Liver (tissue), 9 donors: Measurements from ENCODE around the gene CDH22. TPM values are rescaled to one million over a fixed set of nuclear protein-coding genes. Genes with fewer than 3 reads are reported as not detected.

Experiments
- DNase-seq: peaks from one replicate; pipeline ENCODE4 v3.0.0-alpha.2; 2017; ENCODE audit warnings: low spot score
- H3K27ac ChIP-seq, 2 donors: one replicate each; pipeline ENCODE4 v1.7.0; 2013; ENCODE audit warnings: inconsistent platforms in 2 of 2, low read length in 2 of 2, control low read depth in 1 of 2, low read depth in 1 of 2, mild to moderate bottlenecking in 1 of 2
- H3K27me3 ChIP-seq, 4 donors: one replicate each; pipeline versions ENCODE4 v1.6.1 to v1.7.0; 2013; ENCODE audit warnings: low read length in 3 of 4, inconsistent platforms in 1 of 4, mild to moderate bottlenecking in 1 of 4, moderate library complexity in 1 of 4; ENCODE audit not compliant: control insufficient read depth in 4 of 4, insufficient read depth in 4 of 4
- H3K36me3 ChIP-seq, 4 donors: one replicate each; pipeline versions ENCODE4 v1.6.1 to v1.7.0; 2013; ENCODE audit warnings: low read length in 3 of 4, mild to moderate bottlenecking in 3 of 4, low read depth in 1 of 4, moderate library complexity in 1 of 4; ENCODE audit not compliant: control insufficient read depth in 4 of 4, insufficient read depth in 3 of 4
- H3K4me1 ChIP-seq, 4 donors: one replicate each; pipeline versions ENCODE4 v1.6.1 to v1.7.0; 2013; ENCODE audit warnings: low read length in 3 of 4, mild to moderate bottlenecking in 3 of 4, moderate library complexity in 1 of 4; ENCODE audit not compliant: control insufficient read depth in 4 of 4, insufficient read depth in 4 of 4
- H3K4me3 ChIP-seq, 3 donors: one replicate each; pipeline versions ENCODE4 v1.6.1 to v1.7.0; 2013; ENCODE audit warnings: low read length in 3 of 3, control low read depth in 1 of 3, low read depth in 1 of 3, mild to moderate bottlenecking in 1 of 3
- H3K9ac ChIP-seq, 2 donors: one replicate each; pipeline ENCODE4 v1.7.0; 2013; ENCODE audit warnings: low read length in 2 of 2, mild to moderate bottlenecking in 2 of 2, moderate library complexity in 2 of 2, control low read depth in 1 of 2, low read depth in 1 of 2
- H3K9me3 ChIP-seq, 4 donors: one replicate each; pipeline versions ENCODE4 v1.6.1 to v1.7.0; 2013; ENCODE audit warnings: low read length in 3 of 4; ENCODE audit not compliant: control insufficient read depth in 4 of 4
- CTCF ChIP-seq: fragments of 150-350 bp; IDR thresholded peaks from 2 replicates; pipeline ENCODE4 v1.5.1; 2017; ENCODE audit warnings: improper control_type of control experiment, low read depth, low read length; ENCODE audit not compliant: missing input control
- EGR1 ChIP-seq, 2 donors: IDR thresholded peaks; 2 replicates each; pipeline ENCODE4 v1.6.1; 2016 to 2018; ENCODE audit warnings: antibody characterized with exemption in 2 of 2, low read depth in 2 of 2
- FOXA1 ChIP-seq: IDR thresholded peaks from 2 replicates; pipeline ENCODE4 v1.6.1; 2016; ENCODE audit warnings: antibody characterized with exemption
- FOXA2 ChIP-seq: IDR thresholded peaks from 2 replicates; pipeline ENCODE4 v1.6.1; 2016; ENCODE audit warnings: antibody characterized with exemption
- HNF4A ChIP-seq, 2 donors: conservative IDR thresholded peaks; 2 replicates each; pipeline ENCODE4 v1.6.1; 2016; ENCODE audit warnings: antibody characterized with exemption in 2 of 2, mild to moderate bottlenecking in 2 of 2
- HNF4G ChIP-seq: IDR thresholded peaks from 2 replicates; pipeline ENCODE4 v1.6.1; 2016; ENCODE audit warnings: antibody characterized with exemption
- JUND ChIP-seq, 2 donors: IDR thresholded peaks; 2 replicates each; pipeline ENCODE4 v1.6.1; 2016; ENCODE audit warnings: antibody characterized with exemption in 2 of 2
- MAX ChIP-seq: IDR thresholded peaks from 2 replicates; pipeline ENCODE4 v1.6.1; 2016; ENCODE audit warnings: antibody characterized with exemption
- NR2F2 ChIP-seq: IDR thresholded peaks from 2 replicates; pipeline ENCODE4 v1.6.1; 2016; ENCODE audit warnings: antibody characterized with exemption
- RAD21 ChIP-seq, 2 donors: IDR thresholded peaks; 2 replicates each; pipeline ENCODE4 v1.6.1; 2016; ENCODE audit warnings: antibody characterized with exemption in 2 of 2, mild to moderate bottlenecking in 2 of 2
- REST ChIP-seq: IDR thresholded peaks from 2 replicates; pipeline ENCODE4 v1.6.1; 2016; ENCODE audit warnings: antibody characterized with exemption, mild to moderate bottlenecking
- RXRA ChIP-seq, 2 donors: IDR thresholded peaks; 2 replicates each; pipeline ENCODE4 v1.6.1; 2017 to 2018; ENCODE audit warnings: antibody characterized with exemption in 2 of 2, mild to moderate bottlenecking in 1 of 2
- SP1 ChIP-seq: IDR thresholded peaks from 2 replicates; pipeline ENCODE4 v1.6.1; 2018; ENCODE audit warnings: antibody characterized with exemption, mild to moderate bottlenecking
- TAF1 ChIP-seq: conservative IDR thresholded peaks from 2 replicates; pipeline ENCODE4 v1.6.1; 2016; ENCODE audit warnings: antibody characterized with exemption, mild to moderate bottlenecking
- YY1 ChIP-seq: IDR thresholded peaks from 2 replicates; pipeline ENCODE4 v1.6.1; 2016; ENCODE audit warnings: antibody characterized with exemption, mild to moderate bottlenecking
- ZBTB33 ChIP-seq: IDR thresholded peaks from 2 replicates; pipeline ENCODE4 v1.6.1; 2016; ENCODE audit warnings: antibody characterized with exemption
- WGBS: extraction: QIAGEN DNeasy Blood & Tissue Kit; methylation state at CpG from one replicate; pipeline ENCODE4 v1.1.7; 2013; 5-methylcytosine and 5-hydroxymethylcytosine counted together
- polyA plus RNA-seq, 2 donors: library from polyadenylated mRNA; stranded (reverse) in 1 of 2; unstranded in 1 of 2; fragments of 200-250 nt in 1 of 2; fragments of >200 nt in 1 of 2; fragmentation: Nextera tagmentation in 1 of 2; extraction: Ambion mirVana in 1 of 2; gene quantifications; one replicate each; pipeline versions ENCODE4 v1.2.1 to v1.2.3, GENCODE V29; 2013 to 2015
- total RNA-seq, 2 donors: library from RNA; depleted of rRNA; stranded (reverse); fragments of >200 nt; gene quantifications; one replicate each; pipeline ENCODE4 v1.2.3, GENCODE V29; 2014
- TF ChIP-seq, protein P1 (sequence below): IDR thresholded peaks from 2 replicates; pipeline ENCODE4 v1.6.1; 2016; ENCODE audit warnings: antibody characterized with exemption
- donor health status: healthy.
- donor health status: healthy.
- donor health status: healthy.
- donor health status: healthy.
- donor health status: healthy.

Gene CDH22
- total and polyA plus RNA-seq, 4 donors: 0.02 TPM; not detected in 3

DNA sequence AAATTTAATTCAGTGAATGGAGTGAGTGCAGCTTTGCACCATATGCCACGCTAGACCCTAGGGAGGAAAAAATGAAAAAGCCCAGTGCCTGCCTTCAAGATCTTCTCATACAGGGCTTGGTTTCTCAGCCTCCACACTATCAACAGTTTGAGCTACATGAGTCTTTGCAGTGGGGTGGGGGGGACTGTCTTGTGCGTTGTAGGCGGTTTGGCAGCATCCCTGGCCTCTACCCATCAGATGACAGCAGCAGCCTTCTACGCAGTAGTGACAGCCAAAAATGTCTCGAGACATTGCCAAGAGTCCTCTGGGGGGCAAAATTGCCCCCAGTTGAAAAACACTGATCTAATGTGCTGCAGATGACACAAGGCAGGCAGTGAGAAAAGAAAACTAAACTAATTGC, 6.2 kb downstream of the CDH22 start:
- Histone ChIP-seq H3K4me3 (no peak overlapping the region), H3K27ac (no peak overlapping the region), H3K9ac (no peak overlapping the region), H3K9me3 (no peaks in the 10 kb centered on the region), H3K27me3 (peaks cover 0 to 12% (median 7%) of the 10 kb centered on the region in 4 donors), H3K4me1 (peaks cover 0 to under 1% (median under 1%) of the 10 kb centered on the region in 4 donors), H3K36me3 (no peaks in the 10 kb centered on the region)
- TF ChIP-seq FOXA2 (no peak), RAD21 (IDR thresholded peaks at IDR 0.05) (no peak), RXRA (IDR thresholded peaks at IDR 0.05) (no peak), JUND (IDR thresholded peaks at IDR 0.05) (no peak), FOXA1 (no peak), CTCF (no peak), YY1 (no peak), HNF4A (conservative IDR thresholded peaks at IDR 0.05) (no peak), SP1 (no peak), MAX (no peak), ZBTB33 (no peak), EGR1 (IDR thresholded peaks at IDR 0.05; ENCODE audit: low read depth in 2 of 2) (no peak), HNF4G (no peak), REST (no peak), NR2F2 (no peak), TAF1 (no peak)
- TF ChIP-seq, protein P1, sequence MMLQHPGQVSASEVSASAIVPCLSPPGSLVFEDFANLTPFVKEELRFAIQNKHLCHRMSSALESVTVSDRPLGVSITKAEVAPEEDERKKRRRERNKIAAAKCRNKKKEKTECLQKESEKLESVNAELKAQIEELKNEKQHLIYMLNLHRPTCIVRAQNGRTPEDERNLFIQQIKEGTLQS: no peak
- WGBS: 82% methylated on average over 5 of the region's 5 CpGs
- DNase-seq: no peak

DNA sequence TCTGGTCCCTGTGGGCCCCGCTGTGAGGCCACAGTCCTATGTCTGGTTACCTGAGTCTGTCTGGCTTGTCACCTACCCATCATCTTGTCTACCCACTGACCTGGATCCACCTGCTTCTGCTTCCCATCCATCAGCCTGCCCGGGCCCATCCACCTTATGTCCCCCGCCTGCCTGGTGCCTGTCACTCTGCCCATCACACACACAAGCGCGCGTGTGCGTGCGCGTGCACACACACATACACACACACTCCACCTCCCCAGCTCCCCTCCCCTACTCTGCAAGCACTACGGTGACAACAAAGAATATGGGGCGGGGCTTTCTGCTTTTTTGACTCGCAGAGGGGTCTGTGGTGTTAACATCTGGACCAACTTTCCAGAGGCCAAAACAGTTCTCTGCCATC, 8.0 kb downstream of the CDH22 start:
- no peak overlapping the region for H3K4me3 ChIP-seq
- peaks cover 0 to 9% (median 6%) of the 10 kb centered on the region in 4 donors for H3K27me3 ChIP-seq
- no peak overlapping the region for H3K9ac ChIP-seq
- no peaks in the 10 kb centered on the region for H3K36me3 ChIP-seq
- H3K27ac ChIP-seq: no peak overlapping the region
- H3K9me3 ChIP-seq: no peaks in the 10 kb centered on the region
- WGBS: 79% methylated on average over 12 of the region's 12 CpGs
- H3K4me1 ChIP-seq: no peaks in the 10 kb centered on the region
- no peak for DNase-seq
- TF ChIP-seq YY1 (no peak), RAD21 (IDR thresholded peaks at IDR 0.05) (no peak), NR2F2 (no peak), JUND (IDR thresholded peaks at IDR 0.05) (no peak), HNF4G (no peak), TAF1 (no peak)
- TF ChIP-seq, protein P1: no peak
